HEK293T (cell line): ENCODE data around the gene PITRM1.

Experiments
- ARNT ChIP-seq: fragments of 450-650 bp; IDR thresholded peaks from 2 replicates; pipeline ENCODE4 v1.6.1; 2017; ENCODE audit warnings: mild to moderate bottlenecking
- FOXK2 ChIP-seq: fragments of 450-650 bp; IDR thresholded peaks from 2 replicates; pipeline ENCODE4 v1.6.1; 2016; ENCODE audit warnings: mild to moderate bottlenecking
- FOXM1 ChIP-seq: fragments of 450-650 bp; IDR thresholded peaks from 2 replicates; pipeline ENCODE4 v1.6.1; 2017; ENCODE audit warnings: mild to moderate bottlenecking, borderline replicate concordance
- HDGF ChIP-seq: fragments of 450-650 bp; IDR thresholded peaks from 2 replicates; pipeline ENCODE4 v1.6.1; 2017; ENCODE audit warnings: antibody characterized with exemption, borderline replicate concordance
- LEF1 ChIP-seq: fragments of 450-650 bp; IDR thresholded peaks from 2 replicates; pipeline ENCODE4 v1.6.1; 2017; ENCODE audit warnings: mild to moderate bottlenecking, borderline replicate concordance
- SP1 ChIP-seq: fragments of 450-650 bp; IDR thresholded peaks from 2 replicates; pipeline ENCODE4 v1.6.1; 2017
- SUZ12 ChIP-seq: fragments of 450-650 bp; IDR thresholded peaks from 2 replicates; pipeline ENCODE4 v1.6.1; 2016; ENCODE audit warnings: mild to moderate bottlenecking
- TARDBP ChIP-seq: fragments of 450-650 bp; IDR thresholded peaks from 2 replicates; pipeline ENCODE4 v1.6.1; 2016
- ZNF384 ChIP-seq: fragments of 450-650 bp; IDR thresholded peaks from 2 replicates; pipeline ENCODE4 v1.6.1; 2016
- TF ChIP-seq, protein P1 (sequence below): fragments of 450-650 bp; IDR thresholded peaks from 2 replicates; pipeline ENCODE4 v1.6.1; 2016

DNA sequence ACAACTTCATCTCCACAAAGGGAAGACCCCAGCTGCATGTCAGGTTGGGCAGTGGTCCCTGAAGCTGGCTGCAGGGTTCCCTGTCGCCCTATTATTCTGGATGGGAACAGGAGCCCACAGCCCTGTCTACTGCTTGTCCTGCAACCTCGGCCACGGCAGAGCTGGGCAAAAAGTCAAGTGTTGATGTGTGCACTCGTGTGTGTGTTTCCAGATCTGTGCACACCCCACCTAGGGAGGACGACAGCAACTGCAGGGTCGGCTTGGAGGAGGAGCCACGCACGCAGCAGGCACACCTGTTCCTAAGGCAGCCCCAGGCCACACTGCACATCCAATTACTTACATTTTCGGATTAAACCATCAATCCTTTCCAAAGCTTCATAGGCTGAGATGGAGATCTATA lies 23.6 kb downstream of the PITRM1 start:
- TF ChIP-seq SP1 (no peak), TARDBP (no peak), HDGF (no peak), LEF1 (no peak), FOXM1 (no peak), ZNF384 (no peak), ARNT (no peak), SUZ12 (no peak), FOXK2 (no peak)
- TF ChIP-seq, protein P1, sequence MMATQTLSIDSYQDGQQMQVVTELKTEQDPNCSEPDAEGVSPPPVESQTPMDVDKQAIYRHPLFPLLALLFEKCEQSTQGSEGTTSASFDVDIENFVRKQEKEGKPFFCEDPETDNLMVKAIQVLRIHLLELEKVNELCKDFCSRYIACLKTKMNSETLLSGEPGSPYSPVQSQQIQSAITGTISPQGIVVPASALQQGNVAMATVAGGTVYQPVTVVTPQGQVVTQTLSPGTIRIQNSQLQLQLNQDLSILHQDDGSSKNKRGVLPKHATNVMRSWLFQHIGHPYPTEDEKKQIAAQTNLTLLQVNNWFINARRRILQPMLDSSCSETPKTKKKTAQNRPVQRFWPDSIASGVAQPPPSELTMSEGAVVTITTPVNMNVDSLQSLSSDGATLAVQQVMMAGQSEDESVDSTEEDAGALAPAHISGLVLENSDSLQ, result no peak
